ENCODE measurements around the gene DNMT3A.

DNA sequence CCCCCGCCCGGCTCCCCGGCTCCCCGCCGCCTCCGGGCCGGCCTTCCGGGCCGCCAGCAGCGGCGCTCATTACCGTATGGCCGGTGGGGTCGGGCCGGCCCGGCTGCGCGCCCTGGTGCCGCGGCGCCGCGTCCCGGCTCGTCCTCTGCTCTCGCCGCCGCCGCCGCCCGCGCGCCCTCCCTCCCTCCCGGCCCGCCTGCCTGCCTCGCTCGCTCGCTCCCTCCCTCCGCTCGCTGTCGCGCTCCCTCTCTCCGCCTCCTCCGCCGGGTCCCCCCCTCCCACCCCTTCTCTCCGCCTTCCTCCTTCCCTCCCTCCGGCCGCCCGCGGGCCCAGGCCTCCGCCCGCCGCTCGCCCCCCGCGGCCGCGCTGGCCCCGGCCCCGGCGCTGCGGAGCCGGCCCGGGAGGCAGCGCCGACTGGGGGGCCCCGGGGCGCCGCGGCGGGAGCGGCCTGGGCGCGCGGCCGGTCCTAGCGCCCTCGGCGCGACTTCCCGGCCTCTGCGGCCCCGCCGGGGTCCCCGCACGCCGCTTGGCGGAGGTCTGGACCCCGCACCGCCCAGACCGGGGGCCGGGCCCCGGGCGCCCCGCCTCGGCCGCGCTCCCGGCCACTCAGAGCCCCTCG lies at the start of gene DNMT3A:
- TF ChIP-seq POLR2A (IDR thresholded peaks at IDR 0.05; ENCODE audit: low read depth, low read length) (no peak), POLR2AphosphoS5 (IDR thresholded peaks at IDR 0.05; ENCODE audit: low read depth, low read length) (no peak), TAF1 (IDR thresholded peaks at IDR 0.05; ENCODE audit: low read depth, low read length) (no peak), SPI1 (IDR thresholded peaks at IDR 0.05; ENCODE audit: low read depth, low read length) (no peak), PAX5 (IDR thresholded peaks at IDR 0.05; ENCODE audit: insufficient read depth, low read length, severe bottlenecking) (no peak)

Measured in GM12891 (cell line).